Fibroblast of mammary gland (primary cell): ENCODE data around the gene PDCD4.

Source experiments
- DNase-seq: peaks from one replicate; pipeline ENCODE4 v3.0.0-alpha.2; 2010; ENCODE audit warnings: low read depth
- H3K4me3 ChIP-seq: 2 replicates; pipeline ENCODE4 v1.5.1; 2011; ENCODE audit warnings: low read depth, mild to moderate bottlenecking, low read length, moderate library complexity; ENCODE audit not compliant: control insufficient read depth
- CTCF ChIP-seq: conservative IDR thresholded peaks from 2 replicates; pipeline ENCODE4 v1.5.1; 2011; ENCODE audit warnings: low read depth, low read length, inconsistent platforms; ENCODE audit not compliant: control insufficient read depth, insufficient read depth

Gene PDCD4

GRCh38 chr10:110880012-110880411 is 8.3 kb downstream of the PDCD4 start:
- TF ChIP-seq CTCF = no peak
- no peak overlapping the region for H3K4me3 ChIP-seq
- DNase-seq = no peak

DNA sequence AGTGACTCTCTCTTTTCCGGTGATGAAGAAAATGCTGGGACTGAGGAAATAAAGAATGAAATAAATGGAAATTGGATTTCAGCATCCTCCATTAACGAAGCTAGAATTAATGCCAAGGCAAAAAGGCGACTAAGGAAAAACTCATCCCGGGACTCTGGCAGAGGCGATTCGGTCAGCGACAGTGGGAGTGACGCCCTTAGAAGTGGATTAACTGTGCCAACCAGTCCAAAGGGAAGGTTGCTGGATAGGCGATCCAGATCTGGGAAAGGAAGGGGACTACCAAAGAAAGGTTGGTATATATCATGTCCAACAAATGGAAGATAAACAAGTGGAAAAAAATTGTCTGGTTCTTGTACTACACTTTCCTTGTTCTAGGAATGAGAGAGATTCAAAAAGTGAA is 9.5 kb downstream of the PDCD4 start:
- TF ChIP-seq CTCF = no peak
- DNase-seq = peak; percentile 19
- H3K4me3 ChIP-seq = no peak overlapping the region

DNA sequence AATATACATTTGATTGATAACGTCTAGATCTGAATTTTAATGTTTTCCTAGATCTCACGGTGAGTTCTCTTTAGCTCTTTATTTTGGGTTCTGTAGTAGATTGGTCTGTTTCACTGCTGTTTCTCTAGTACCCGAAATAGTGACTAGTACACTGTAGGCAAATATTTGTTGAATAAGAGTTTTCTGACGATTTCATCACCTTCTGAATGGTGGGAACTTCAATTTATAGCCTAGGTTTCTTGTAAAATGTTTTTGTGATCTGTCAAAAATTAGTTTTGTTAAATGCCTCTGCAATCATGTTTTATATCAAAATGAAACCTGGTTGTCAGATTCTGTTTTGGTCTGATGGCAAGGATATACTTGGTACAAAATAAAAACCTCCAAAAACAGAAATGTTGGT is 10.2 kb downstream of the PDCD4 start:
- no peak for DNase-seq
- TF ChIP-seq CTCF = no peak
- no peak overlapping the region for H3K4me3 ChIP-seq

- TF ChIP-seq CTCF = no peak
- DNase-seq = no peak
- H3K4me3 ChIP-seq = no peak overlapping the region
These were observed 12.2 kb downstream of the PDCD4 start for GRCh38 chr10:110883924-110884323.

DNA sequence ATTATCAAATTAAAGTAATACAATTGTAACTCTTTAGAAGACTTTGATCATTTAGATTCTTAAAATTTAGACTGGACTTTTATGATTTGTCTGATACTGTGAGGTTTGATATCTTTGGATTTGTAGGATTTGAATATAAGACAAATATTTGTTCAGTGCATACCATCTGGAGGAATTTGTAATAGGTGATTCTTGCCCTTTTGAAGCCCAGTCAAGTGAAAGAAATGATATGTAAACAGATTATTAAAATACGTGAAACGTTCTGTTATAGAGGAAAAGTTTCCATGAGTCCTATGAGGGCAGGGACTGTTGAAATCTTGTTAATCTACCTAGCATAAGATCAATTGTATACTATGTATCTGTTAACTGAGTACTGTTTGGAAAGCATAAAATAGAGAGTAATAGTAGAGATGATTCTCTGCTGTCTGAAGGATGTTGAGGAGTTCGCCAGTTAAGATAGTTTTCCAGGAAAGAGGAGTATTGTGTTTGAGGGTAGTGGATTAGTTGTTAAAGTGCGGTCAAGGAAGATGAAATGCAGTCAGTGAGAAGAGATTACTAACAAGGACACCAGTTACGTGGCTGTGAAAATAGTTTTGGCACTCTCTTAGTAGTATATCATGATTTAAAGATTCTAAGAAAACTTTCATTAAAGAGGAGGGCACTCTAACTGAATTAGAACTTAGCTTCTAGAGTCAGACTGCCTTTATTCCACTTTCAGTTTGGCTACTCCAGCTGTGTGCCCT is 14.4 kb downstream of the PDCD4 start:
- H3K4me3 ChIP-seq = no peak overlapping the region
- TF ChIP-seq CTCF = no peak
- DNase-seq = no peak

DNA sequence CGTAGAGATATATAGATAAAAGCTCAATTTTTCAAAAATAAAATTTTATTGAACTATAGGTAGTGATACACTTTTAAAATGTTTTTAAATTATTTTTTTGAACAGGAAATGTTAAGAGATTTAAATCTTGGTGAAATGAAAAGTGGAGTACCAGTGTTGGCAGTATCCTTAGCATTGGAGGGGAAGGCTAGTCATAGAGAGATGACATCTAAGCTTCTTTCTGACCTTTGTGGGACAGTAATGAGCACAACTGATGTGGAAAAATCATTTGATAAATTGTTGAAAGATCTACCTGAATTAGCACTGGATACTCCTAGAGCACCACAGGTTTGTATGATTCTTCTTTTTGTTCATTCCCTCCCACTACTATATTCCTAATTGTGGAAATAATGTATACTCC is 15.8 kb downstream of the PDCD4 start:
- no peak overlapping the region for H3K4me3 ChIP-seq
- no peak for TF ChIP-seq CTCF
- DNase-seq = no peak
